HG03520 (cell line): Measurements from ENCODE around the gene MTG2.

Experiments
- ATAC-seq: cut with Tn5 transposase; IDR thresholded peaks from one replicate; pipeline ENCODE4 v1.9.1; 2021; ENCODE audit warnings: mild to moderate bottlenecking, moderate library complexity; ENCODE audit not compliant: unreplicated experiment

Gene MTG2

DNA sequence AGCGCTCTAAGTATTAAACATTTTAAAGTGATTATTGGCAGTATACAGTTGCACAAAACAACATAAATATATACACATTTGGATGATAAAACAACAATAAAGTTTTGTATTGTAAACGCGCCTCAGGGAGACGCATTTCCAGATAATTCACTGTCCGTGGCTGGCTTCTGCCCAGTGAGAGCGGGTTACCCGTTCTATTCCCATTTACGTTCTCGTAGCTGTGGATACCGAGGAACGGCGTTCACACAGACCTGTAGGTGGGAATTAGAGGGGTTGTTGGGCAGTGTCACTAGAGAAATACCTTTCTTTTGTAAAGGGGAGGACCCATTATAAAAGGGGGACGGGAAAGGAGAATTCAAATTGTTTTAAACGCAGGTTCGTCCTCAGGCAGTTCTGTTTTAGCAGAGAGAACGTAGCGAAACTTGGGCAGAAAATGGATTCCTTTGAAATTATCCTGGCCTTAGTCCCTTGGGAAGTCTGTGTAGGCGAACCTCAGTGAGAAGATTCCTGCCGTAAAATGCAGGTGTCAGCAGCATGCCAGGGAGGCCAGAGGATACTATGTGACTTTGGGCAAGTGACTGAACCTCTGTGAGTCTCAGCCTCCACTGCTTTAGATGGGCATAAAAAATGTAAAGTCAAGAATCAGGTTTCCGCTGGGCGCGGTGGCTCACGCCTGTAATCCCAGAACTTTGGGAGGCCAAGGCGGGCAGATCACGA lies 756 bp downstream of the MTG2 start:
- no peak for ATAC-seq

DNA sequence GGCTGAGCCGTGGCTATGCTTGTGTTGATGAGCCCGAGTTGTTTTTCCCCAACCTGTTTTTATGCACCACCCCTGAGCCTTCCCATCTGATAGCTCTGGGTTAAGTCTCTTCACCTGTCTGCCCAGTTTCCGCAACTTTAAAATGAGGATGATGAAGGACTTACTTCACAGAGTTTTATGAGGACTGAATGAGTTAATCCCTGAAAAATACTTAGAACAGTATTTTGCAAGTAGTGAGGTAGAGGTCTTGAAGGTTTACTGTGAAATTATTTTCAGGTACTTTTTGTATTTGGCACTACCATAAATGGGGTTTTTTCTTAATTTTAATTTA lies 3.2 kb downstream of the MTG2 start:
- ATAC-seq: no peak

DNA sequence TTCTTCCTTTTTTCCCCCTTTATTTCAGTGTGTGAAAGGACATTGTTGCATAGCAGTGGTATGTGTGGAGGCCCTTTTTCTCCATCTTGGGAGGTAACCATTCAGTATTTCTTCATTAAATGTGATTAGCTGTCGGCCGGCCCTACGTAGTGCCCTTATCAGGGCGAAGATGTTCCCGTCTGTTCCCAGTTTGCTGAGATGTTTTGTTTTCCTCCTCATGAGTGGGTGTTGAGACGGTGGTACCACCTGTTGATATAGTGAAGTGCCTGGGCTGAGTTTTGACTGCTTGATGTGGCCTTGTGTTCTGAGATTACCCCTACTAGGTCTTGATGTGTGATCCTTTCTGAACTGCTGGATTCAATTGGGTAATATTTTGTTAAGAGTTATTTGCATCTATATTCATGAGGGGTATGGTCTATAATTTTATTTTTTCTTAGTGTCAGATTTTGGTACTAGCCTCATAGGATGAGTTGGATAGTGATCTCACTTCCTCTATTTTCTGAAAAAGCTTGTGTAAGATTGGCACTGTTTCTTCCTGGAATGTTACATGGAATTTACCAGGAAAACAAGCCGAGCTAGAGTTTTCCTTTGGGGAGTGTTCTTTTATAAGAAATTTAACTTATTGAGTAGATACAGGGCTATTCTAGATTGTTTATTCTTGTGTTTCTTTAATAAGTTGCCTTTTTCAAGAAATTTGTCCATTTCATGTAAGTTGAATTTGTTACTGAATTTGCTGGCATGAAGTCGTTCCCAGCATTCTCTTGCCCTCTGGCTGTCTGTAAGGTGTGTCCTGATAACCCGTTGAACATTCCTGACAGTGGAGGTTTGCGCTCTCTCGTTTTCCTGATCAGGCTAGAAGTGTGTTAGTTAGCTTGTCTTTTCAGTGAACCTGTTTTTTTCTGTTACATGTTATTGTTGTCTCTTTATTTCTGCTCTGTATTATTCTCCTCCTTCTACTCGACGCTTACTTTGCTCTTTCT lies 4.3 kb downstream of the MTG2 start:
- ATAC-seq: no peak

DNA sequence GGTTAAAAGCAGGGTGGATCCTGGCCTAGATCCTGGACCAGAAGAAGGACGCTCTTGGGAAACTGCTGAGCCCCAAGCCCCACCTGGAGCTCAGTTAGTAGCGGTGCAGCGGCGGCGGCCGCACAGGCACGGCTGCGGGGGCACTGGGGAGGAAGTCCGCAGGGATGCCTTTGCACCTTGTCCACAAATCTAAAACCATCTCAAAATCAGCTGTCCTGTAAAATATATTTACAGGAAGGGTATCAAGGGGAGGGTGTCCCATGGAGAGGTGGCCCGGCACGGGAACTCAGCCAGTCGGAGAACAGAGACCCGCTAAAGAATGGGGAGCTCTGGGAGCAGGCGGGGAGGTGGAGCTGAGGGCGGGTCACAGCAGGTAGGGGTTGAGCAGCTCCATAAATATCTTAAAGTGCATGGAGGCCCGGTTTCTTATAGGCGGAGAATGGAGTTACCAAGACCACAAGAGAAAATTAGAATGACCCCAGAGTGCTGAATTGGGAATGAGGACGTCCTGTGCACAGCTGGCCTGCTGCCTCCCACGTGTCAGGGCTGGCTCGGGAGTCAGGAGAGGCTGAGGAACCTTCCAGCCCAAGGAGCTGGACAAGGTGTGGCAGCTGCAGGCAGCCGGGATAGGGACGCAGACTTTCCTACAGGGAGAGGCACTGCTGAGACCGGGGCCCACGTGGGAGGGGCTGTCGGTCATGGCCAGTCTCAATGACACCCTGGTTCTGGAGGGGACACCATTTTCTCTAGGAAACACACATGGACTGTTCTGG lies 8.0 kb downstream of the MTG2 start:
- no peak for ATAC-seq

DNA sequence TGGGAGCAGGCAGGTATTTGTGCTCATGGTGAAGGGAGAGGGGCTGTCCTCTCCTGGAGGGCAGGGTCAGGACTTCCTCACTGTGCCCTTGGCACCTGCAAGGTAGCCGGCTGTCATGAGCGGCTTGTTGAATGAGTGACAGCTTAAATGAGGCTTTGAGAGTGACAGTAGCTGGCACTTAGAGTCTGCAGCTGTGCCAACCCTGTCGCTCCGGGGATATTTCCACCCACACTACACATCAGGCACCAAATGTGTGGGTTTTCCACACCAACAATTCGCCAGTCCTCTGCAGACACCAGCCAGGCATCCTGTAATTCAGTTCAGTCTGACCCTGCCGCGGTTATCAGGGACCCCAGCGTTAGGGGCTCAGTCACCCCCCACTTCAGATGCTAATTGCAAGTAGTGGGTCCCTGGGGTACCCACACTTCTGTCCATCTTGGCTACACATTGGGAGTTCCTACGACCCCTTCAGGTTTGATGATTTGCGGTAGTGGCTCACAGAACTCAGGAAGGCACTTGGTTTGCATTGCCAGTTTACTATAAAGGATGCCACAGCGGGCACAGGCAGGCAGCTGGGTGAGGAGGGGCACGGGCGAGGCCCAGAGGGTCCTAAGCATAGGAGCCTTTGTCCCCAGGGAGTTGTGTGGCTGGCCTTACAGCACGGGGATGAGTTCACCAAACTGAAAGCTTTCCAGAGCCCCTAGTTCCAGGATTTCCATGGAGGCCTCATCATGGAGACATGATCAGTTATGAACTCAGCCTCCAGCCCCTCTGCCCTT lies 9.1 kb downstream of the MTG2 start:
- no peak for ATAC-seq

DNA sequence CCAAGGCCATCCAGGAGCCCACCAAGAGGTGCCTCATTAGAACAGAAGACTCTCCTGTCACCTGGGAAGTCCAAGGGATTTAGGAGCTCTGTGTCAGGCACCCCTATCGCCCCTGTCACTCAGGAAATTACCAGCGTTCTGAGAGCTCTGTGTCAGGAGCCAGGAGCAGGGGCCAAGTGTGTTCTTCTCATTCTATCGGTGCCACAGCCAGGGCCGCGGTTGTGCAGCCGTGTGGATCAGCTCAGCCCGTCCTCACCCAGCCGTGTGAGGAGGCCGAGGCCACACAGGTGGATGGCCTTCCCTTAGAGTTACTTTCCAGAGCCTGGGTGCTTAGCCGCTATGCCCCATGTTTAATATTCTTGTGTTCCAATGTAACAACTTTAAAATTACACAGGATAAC lies 9.8 kb downstream of the MTG2 start:
- ATAC-seq: no peak

DNA sequence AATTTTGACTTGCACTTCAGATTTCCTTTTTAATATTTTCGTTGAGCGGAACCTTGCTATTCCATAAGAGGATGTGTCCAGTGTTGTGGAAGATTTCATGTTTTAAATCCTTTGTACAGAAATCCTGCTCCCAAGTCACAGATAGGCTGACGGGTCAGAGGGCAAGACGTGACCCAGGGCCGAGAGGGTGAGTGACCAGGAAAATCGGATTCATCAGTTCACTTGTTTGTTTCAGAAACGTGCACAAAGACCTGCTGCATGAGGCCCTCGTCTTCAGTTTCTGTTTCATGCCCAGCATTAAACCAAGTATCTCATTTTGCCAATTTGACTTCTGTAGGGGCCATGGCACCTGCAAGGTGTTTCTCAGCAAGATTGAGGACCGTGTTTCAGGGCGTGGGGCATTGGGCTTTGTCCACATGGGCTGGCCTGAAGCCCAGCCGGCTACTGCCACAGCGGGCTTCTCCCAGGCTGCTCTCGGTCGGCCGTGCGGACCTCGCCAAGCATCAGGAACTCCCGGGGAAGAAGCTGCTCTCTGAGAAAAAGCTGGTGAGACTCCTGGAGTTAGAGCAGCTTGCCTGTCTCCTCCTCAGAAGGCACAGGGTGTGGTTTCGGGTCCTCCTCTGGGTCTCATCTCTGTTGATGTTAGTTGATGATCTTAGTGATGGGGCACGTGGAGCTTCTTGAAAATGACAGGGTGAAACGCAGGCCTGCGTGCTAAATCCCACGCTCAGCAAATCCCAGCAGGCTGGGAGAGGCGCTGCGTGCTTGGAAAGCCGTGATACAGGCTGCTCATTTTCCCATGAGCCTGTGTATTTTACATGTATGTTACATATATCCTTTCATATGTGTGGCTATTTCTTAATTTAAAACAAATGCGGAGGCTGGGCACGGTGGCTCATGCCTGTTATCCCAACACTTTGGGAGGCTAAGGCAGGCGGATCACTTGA lies 10.5 kb downstream of the MTG2 start:
- ATAC-seq: no peak

DNA sequence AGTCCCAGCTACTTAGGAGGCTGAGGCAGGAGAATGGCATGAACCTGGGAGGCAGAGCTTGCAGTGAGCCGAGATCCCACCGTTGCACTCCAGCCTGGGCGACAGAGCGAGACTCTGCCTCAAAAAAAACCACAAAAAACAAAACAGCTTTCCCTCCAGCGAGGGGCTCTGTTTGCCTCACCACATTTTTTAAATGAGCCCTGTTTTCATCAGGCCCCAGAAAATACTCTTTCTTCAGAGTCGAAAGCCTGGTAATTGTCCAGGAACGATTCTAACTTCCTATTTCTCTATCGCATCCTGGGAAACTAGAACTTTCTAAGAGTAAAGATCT lies 12.2 kb downstream of the MTG2 start:
- ATAC-seq: no peak

DNA sequence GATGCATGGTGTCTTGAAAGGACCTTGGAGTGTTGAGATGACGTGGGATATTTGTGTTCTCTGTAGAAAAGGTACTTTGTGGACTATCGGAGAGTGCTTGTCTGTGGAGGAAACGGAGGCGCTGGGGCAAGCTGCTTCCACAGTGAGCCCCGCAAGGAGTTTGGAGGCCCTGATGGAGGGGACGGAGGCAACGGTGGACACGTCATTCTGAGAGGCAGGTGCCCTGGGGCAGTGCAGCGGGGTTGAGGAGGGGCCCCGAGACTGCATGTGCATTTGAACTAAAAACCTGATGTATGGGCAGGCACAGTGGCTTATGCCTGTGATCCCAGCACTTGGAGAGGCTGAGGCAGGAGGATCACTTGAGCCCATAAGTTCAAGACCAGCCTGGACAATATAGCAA lies 12.9 kb downstream of the MTG2 start:
- ATAC-seq: no peak

DNA sequence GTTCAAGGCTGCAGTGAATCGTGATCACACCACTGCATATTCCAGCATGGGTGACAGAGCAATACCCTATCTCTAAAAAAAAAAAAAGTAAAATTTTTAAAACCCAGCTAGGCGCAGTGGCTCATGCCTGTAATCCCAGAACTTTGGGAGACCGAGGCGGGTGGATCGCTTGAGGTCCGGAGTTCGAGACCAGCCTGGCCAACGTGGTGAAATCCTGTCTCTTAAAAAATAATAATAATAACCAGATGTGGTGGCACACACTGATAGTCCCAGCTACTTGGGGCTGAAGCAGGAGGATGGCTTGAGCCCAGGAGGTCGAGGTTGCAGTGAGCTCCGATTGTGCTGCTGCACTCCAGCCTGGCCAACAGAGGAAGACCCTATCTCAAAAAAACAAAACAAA lies 13.5 kb downstream of the MTG2 start:
- ATAC-seq: no peak

DNA sequence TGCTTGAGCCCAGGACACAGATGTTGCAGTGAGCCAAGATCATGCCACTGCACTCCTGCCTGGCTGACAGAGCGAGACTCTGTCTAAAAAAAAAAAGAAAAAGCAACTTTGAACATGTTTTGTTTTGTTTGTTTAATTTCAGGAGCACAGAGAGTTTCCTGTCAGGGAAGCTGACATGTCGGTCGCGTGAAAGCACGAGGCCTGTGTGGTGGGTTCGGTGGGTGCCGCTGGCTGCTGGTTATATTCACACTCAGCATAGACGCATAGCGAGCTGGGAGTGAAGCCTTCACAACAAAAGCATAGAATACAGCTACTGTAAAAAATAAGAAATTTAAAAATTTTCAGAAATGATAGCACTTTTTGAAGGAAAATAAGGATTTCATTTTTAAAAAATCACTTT lies 14.5 kb downstream of the MTG2 start:
- ATAC-seq: no peak

DNA sequence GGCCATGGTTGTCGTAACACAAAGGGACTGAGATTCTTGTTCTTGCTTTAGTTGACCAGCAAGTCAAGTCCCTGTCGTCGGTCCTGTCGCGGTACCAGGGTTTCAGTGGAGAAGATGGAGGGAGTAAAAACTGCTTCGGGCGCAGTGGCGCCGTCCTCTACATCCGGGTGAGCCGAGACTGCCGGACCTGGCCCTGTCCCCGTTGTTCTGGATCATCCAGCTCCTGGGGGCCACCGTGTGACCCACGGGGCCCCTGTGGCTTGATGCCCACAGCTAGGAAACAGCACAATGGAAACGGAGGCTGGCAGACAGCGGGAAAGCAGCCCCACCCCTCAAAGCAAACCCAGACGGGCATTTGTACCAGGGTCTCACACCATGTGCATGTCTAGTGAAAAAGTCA lies 15.0 kb downstream of the MTG2 start:
- ATAC-seq: no peak

DNA sequence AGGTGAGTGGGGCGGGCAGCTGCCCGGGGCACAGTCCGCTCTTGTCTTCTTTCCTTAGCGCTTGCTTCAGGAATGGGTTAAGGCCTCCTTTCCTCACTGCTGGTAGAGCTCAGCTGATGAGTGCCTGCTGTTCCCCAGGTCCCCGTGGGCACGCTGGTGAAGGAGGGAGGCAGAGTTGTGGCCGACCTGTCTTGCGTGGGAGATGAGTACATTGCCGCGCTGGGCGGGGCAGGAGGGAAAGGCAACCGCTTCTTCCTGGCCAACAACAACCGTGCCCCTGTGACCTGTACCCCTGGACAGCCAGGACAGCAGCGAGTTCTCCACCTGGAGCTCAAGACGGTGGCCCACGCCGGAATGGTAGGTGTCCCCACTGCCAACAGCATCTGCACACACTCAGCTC lies 15.7 kb downstream of the MTG2 start:
- ATAC-seq: no peak

DNA sequence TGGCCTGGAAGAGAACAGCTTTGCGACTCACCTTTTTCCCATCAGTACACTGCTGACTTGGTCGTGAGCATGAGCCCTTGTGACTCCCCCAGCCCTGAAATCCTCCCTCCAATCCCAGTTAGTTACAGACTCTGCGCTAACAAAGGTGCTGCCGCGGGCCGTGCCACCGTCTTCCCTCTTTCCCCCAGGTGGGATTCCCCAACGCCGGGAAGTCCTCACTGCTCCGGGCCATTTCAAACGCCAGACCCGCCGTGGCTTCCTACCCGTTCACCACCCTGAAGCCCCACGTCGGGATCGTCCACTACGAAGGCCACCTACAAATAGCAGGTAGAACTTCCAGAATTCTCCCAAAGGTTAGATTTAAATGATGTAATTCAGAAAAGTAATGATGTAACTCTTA lies 16.1 kb downstream of the MTG2 start:
- ATAC-seq: no peak

DNA sequence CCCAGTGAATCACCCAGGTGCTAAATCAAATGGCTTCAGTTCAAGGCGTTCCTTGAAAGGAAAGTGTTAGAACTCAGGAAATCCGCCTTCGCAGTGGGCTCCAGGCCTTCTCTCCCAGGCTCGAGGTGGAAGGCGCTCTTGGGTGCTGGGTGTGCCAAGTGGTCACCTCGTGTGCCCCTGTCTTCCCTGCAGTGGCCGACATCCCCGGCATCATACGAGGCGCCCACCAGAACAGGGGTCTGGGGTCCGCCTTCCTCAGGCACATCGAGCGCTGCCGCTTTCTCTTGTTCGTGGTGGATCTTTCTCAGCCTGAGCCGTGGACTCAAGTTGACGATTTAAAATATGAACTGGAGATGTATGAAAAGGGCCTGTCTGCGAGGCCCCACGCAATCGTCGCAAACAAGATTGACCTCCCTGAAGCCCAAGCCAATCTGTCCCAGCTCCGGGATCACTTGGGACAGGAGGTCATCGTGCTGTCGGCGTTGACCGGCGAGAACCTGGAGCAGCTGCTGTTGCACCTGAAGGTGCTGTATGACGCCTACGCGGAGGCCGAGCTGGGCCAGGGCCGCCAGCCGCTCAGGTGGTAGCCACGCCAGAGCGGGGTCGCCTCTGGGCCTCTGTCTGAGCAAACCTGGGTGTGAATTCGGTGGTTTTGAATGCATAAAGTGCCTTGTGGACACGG lies 17.8 kb downstream of the MTG2 start:
- no peak for ATAC-seq

DNA sequence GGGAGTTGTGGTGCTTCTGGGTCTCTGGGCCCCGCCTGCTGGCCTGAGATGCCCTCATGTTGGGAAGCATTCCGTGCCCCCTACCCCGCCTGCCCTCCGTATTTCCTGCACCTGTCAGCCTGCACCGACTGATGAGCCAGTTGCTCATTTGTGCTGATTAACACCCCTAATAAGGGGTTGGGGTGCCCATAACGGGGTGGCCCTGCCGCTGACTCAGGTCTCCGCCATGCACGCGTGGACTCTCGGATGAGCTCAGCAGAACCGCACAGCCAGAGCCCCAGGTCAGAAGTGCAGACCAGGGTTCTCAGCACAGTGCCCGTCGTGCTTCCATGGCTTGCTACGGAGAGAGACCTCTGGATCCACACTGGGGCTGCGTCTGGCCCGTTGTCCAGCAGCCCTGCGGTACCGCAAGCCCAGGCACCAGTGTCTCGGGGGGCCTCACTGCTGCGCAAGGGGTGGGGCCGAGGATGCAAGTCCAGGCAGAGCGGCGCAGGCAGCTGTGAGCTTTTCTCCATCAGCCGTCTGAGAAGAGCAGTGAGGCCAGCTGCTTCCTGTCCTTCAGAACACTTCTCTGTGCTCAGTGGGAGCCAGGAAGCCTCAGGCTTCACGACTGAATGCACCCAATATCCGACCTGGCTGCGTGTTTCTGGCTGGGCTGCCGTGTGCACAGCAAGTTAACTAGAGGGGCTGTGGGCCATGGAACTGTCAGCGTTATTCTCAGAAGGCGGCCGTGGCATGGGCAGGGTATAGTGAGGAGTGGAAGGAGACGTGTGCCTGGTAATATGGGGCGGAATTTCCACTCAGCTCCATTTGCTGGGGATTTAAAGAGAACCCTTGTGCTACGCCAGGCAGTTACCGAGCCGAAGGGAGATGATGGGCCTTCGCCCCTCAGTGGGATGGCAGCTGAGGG lies 18.6 kb downstream of the MTG2 start:
- peak; percentile 71 for ATAC-seq

DNA sequence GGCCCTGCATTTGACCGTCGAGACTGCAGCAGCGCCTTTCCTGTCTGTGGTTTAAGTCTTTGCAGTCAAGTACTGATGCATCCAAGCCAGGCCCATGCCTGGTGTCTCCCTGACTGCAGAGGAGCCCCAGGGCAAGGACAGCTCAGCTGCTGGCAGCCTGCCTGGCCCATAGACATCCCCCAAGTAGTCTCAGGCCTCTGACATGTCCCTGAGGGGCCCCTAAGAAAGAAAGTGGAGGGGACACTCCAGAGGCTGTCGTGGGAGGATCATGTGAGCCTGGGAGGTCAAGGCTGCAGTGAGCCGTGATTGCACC lies 19.2 kb downstream of the MTG2 start:
- no peak for ATAC-seq

DNA sequence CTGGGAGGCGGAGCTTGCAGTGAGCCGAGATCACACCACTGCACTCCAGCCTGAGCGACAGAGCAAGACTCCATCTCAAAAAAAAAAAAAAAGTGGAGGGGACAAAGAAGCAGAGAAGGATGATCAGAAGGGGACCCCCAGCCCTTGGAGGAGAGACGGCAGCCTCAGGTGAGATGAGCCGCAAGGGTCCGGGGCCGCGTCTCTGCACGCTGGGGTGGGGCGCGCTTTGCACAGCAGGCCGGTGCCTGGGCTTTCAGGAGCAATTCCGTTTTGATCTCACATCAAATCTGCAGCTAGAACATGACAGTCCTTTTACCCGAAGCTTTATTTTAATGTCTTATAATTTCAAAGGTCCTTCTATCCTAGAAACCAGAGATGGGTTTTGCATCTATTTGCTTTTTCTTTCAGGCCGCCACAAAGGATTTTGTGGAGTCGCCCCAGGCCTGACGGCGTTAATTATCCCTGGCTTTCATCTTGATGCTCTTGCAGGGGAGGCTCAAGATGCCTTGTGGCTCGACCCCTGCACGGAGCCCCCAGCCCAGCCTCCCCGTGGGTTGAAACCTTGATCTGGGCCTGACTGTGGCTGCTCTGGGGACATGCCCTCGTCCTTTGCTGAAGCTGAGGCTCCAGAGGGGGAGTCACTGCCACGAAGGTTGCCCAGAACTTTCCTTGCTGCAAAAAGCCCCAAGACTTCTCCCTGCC lies 20.0 kb downstream of the MTG2 start:
- ATAC-seq: no peak
